ENCODE results near the gene NBEAL2.

Gene NBEAL2

DNA sequence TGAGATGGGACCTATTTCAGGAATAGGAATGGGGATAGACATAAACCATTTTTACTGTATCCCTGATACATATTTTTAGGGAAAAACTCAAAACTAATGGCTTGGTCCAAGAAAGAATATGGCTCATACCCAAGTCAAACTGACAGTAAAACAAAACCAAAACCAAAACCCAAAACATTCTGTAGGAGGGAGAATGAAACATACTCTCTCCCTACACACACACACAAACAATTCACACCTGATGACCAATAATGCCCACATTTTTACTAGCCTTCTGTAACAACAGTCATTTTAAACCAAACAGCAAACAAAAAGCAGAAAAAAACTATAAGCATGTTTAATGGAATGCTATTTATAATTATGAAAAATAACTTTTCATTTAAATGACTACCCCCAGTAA lies 74.9 kb downstream of the NBEAL2 start:
- no peak for DNase-seq

DNA sequence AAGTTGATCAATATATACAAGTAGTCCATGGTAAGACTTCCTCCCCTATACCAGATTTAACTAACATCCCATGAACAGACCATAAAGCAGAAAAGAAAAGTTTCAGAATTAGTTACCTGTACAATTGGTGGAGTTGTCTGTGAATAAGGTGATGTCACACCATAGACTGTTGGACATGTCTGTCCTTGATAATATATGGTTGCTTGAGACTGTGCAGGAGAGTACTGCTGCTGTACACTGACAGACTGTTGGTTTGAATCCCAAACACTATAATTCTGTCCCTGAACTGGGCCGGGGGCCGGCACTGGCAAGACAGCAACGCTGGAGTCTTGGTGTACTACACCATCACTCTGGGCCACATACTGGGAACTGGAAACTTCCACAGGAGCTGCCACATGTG lies 77.2 kb downstream of the NBEAL2 start:
- DNase-seq = no peak

DNA sequence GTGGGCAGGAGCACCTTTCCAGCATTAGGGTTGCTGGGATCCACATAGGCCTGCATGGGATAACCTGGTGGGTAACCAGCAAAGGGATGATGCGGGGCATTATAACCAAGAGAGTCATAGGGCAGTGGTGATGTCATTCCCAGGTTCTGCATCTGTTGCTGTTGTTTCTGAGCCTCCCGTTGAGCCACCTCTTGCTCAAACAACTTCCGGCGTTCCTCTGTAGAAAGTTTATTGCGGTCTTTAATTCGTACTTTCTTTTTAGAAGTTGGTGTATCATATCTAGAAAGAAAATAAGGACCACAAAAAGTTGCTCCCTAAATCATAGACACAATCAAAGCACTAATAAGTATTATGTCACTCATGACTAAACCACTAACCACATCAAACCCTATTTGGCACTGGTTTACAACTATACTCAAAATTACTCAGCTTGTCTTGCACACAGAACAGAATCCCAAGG lies 77.8 kb downstream of the NBEAL2 start:
- no peak for DNase-seq

Measured in NCI-H446 (cell line).